Adrenal gland (tissue), 12 donors: ENCODE results near the gene WDR48. TPM values are rescaled to one million over a fixed set of nuclear protein-coding genes. Genes with fewer than 3 reads are reported as not detected.

ENCODE experiments used
- DNase-seq, 7 donors: peaks; one replicate each; pipeline ENCODE4 v3.0.0-alpha.2; 2019 to 2020
- H3K27ac ChIP-seq, 5 donors: fragments of 200-600 bp; sonication (generic) in 4 of 5; 1 replicate in 3 of 5; 2 replicates in 2 of 5; pipeline versions ENCODE4 v1.5.1 to v1.8.0; 2016 to 2020; ENCODE audit warnings: mild to moderate bottlenecking in 1 of 5
- H3K27me3 ChIP-seq: fragments of 200-600 bp; 2 replicates; pipeline ENCODE4 v1.8.0; 2021
- H3K36me3 ChIP-seq, 2 donors: fragments of 200-600 bp; replicated peaks in 1 of 2; 1 replicate in 1 of 2; 2 replicates in 1 of 2; pipeline versions ENCODE4 v1.5.1 to v1.8.0; 2018 to 2022
- H3K4me1 ChIP-seq, 2 donors: fragments of 200-600 bp; replicated peaks in 1 of 2; 1 replicate in 1 of 2; 2 replicates in 1 of 2; pipeline versions ENCODE4 v1.5.1 to v1.8.0; 2018 to 2021
- H3K4me3 ChIP-seq, 4 donors: fragments of 200-600 bp; sonication (generic) in 3 of 4; one replicate each; pipeline ENCODE4 v1.5.1; 2016 to 2018
- H3K9me3 ChIP-seq, 3 donors: fragments of 200-600 bp; sonication (generic) in 1 of 3; replicated peaks in 1 of 3; 1 replicate in 2 of 3; 2 replicates in 1 of 3; pipeline versions ENCODE4 v1.5.1 to v1.8.0; 2016 to 2021
- CTCF ChIP-seq, 6 experiments: fragments of 450-650 bp in 4 of 6; fragments of 200-600 bp in 2 of 6; sonication (generic) in 1 of 6; IDR thresholded peaks; 1 replicate in 5 of 6; 2 replicates in 1 of 6; pipeline versions ENCODE4 v1.5.1 to v1.8.0; 2016 to 2021; ENCODE audit warnings: antibody characterized with exemption in 6 of 6, mild to moderate bottlenecking in 2 of 6, moderate library complexity in 1 of 6
- POLR2A ChIP-seq, 2 donors: fragments of 450-650 bp; IDR thresholded peaks; one replicate each; pipeline ENCODE4 v1.6.1; 2017; ENCODE audit warnings: antibody characterized with exemption in 2 of 2, mild to moderate bottlenecking in 2 of 2, moderate library complexity in 1 of 2
- WGBS, 4 donors: extraction: QIAGEN DNeasy Blood & Tissue Kit in 2 of 4; methylation state at CpG; one replicate each; pipeline versions ENCODE4 v1.1.5 to v1.1.7; 2013 to 2017; 5-methylcytosine and 5-hydroxymethylcytosine counted together
- intact Hi-C, 2 donors: fragments of 100-400 bp; cut with DNase I; formaldehyde crosslinking; loops; one replicate each; pipeline versions ENCODE4 v1.14.1 to v1.15.0; 2022 to 2023
- polyA plus RNA-seq, 3 donors: library from polyadenylated mRNA; stranded (reverse); fragments of 200-250 nt in 2 of 3; fragments of 350-450 nt in 1 of 3; fragmentation: Illumina TruSeq in 1 of 3; extraction: RNeasy Lipid Tissue Mini Kit (QIAGEN cat#74804) in 1 of 3; gene quantifications; one replicate each; pipeline ENCODE4 v1.2.3, GENCODE V29; 2013 to 2014
- total RNA-seq, 9 donors: library from RNA; depleted of rRNA in 4 of 9; stranded (reverse); fragments of >200 nt in 4 of 9; fragments of 120-200 nt in 1 of 9; fragmentation: NEBNext Ultra II Directional in 1 of 9; extraction: Animal tissue kit (Norgen Biotek cat#: 25700) in 1 of 9; gene quantifications; one replicate each; pipeline versions ENCODE4 v1.1.0 to v1.2.4, GENCODE V29; 2013 to 2023
- donor health status: healthy with polysubstance abuse.
- donor health status: Bipolar disorder and iron deficiency.
- donor health status: DM: yes; HTN: yes; CAD: no.
- donor health status: DM: no; HTN: no; CAD: no.
- donor health status: DM: no; HTN: no; CAD: no.
- donor health status: DM: yes; HTN: yes; CAD: no.

Gene WDR48
- total and polyA plus RNA-seq, 12 donors, result 15.4 to 57.1 (median 28.7) TPM

GRCh38 chr3:39025222-39025970 is 26.4 kb upstream of the WDR48 start:
- peak; percentile 30 to 70 (median 44) for DNase-seq
- Histone ChIP-seq H3K9me3 (no peaks in the 10 kb centered on the region), H3K27ac (peak overlapping the region in 1 of 5 donors; percentile 3), H3K36me3 (no peaks in the 10 kb centered on the region), H3K4me3 (no peak overlapping the region), H3K4me1 (peaks cover 7 to 17% of the 10 kb centered on the region in 2 donors), H3K27me3 (no peaks in the 10 kb centered on the region)
- 56 to 71% (median 67%) methylated on average over 6 of the region's 6 CpGs for WGBS, 4 donors
- intact Hi-C loops, result no loop called here
- TF ChIP-seq POLR2A (IDR thresholded peaks at IDR 0.05) (no peak), CTCF (IDR thresholded peaks at IDR 0.05) (no peak)

- peak; percentile 34 to 78 (median 45) for DNase-seq
- H3K4me3 ChIP-seq, result no peak overlapping the region
- H3K9me3 ChIP-seq, result no peaks in the 10 kb centered on the region
- H3K27ac ChIP-seq, result no peak overlapping the region
- H3K27me3 ChIP-seq, result no peaks in the 10 kb centered on the region
- H3K36me3 ChIP-seq, result no peaks in the 10 kb centered on the region
- peaks cover 7 to 17% of the 10 kb centered on the region in 2 donors for H3K4me1 ChIP-seq
- WGBS, 4 donors, result 25 to 45% (median 36%) methylated on average over 3 of the region's 3 CpGs
- no peak for TF ChIP-seq POLR2A (IDR thresholded peaks at IDR 0.05)
- no peak for TF ChIP-seq CTCF (IDR thresholded peaks at IDR 0.05)
- intact Hi-C loops, result no loop called here
These were observed 23.3 kb upstream of the WDR48 start for GRCh38 chr3:39028546-39028945.

GRCh38 chr3:39029556-39029955 is 22.3 kb upstream of the WDR48 start:
- TF ChIP-seq POLR2A (IDR thresholded peaks at IDR 0.05) (no peak), CTCF (IDR thresholded peaks at IDR 0.05) (no peak)
- H3K4me3 ChIP-seq, result no peak overlapping the region

GRCh38 chr3:39038165-39038564 is 13.7 kb upstream of the WDR48 start:
- Histone ChIP-seq H3K27ac (no peak overlapping the region), H3K4me3 (no peak overlapping the region), H3K36me3 (no peaks in the 10 kb centered on the region), H3K4me1 (no peaks in the 10 kb centered on the region), H3K27me3 (no peaks in the 10 kb centered on the region), H3K9me3 (no peaks in the 10 kb centered on the region)
- intact Hi-C loops, result no loop called here
- DNase-seq, result no peak
- TF ChIP-seq CTCF (IDR thresholded peaks at IDR 0.05) (no peak), POLR2A (IDR thresholded peaks at IDR 0.05) (no peak)

More at GRCh38 chr3:39029556-39029955, 22.3 kb upstream of the WDR48 start:
- Histone ChIP-seq H3K4me1 (peaks cover 7 to 17% of the 10 kb centered on the region in 2 donors), H3K27me3 (no peaks in the 10 kb centered on the region), H3K9me3 (no peaks in the 10 kb centered on the region), H3K36me3 (no peaks in the 10 kb centered on the region), H3K27ac (no peak overlapping the region)
- DNase-seq, result no peak
- WGBS, 4 donors, result 86 to 100% (median 95%) methylated on average over 1 of the region's 1 CpG
- intact Hi-C loops, result no loop called here
